ENCODE results near the gene ENKUR. TPM values are rescaled to one million over a fixed set of nuclear protein-coding genes. Genes with fewer than 3 reads are reported as not detected.
"Not testable (repeated sequence)": the region's sequence is repeated elsewhere in the genome, so short reads cannot be mapped to it uniquely, and the experiment has no call there.

The ENKUR gene
- total RNA-seq, 2 experiments from 2014 or later: not detected

DNA sequence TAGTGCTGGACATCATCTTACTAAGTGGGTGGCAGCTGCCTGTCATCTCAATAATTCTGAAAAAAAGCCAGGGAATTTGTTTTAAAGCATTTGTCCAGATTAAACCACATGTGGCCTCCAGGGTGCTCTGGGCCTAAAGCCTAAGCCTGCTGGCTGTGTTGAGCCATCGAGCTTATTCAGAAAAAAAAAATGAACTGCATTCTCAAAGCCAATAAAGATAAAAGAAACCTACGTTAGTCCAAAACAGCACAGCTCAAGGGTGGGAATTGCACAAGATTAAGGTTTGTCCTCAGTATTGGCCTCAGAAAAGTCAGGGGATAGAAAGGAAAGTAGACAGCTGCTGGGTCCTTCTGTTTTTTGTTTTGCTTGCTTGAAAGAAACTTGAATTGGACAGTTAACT lies 41.0 kb downstream of the ENKUR start:
- H3K4me3 Mint-ChIP-seq: no peak overlapping the region
- intact Hi-C loops (cut with micrococcal nuclease): no loop called here
- CTCF ChIA-PET: interaction anchor here (1.3 to 1.5 kb wide), 2 partner anchors 12 to 15 kb away, joined by 3 to 4 read pairs; no protein-coding TSS in a partner anchor
- no peaks in the 10 kb centered on the region for H3K9me3 Mint-ChIP-seq
- H3K27ac Mint-ChIP-seq: no peak overlapping the region
- DNase-seq (no peak), ATAC-seq (no peak)
- peaks cover 2% of the 10 kb centered on the region for H3K4me1 Mint-ChIP-seq (ENCODE audit: low read depth)
- peaks cover 1% of the 10 kb centered on the region for H3K27me3 Mint-ChIP-seq
- POLR2A ChIA-PET: interaction anchor here (0.6 kb wide), 1 partner anchor 13 kb away, joined by 3 read pairs; no protein-coding TSS in a partner anchor
- no peaks in the 10 kb centered on the region for H3K36me3 Mint-ChIP-seq (ENCODE audit: low read depth)
- TF ChIP-seq, protein P1, sequence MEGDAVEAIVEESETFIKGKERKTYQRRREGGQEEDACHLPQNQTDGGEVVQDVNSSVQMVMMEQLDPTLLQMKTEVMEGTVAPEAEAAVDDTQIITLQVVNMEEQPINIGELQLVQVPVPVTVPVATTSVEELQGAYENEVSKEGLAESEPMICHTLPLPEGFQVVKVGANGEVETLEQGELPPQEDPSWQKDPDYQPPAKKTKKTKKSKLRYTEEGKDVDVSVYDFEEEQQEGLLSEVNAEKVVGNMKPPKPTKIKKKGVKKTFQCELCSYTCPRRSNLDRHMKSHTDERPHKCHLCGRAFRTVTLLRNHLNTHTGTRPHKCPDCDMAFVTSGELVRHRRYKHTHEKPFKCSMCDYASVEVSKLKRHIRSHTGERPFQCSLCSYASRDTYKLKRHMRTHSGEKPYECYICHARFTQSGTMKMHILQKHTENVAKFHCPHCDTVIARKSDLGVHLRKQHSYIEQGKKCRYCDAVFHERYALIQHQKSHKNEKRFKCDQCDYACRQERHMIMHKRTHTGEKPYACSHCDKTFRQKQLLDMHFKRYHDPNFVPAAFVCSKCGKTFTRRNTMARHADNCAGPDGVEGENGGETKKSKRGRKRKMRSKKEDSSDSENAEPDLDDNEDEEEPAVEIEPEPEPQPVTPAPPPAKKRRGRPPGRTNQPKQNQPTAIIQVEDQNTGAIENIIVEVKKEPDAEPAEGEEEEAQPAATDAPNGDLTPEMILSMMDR (IDR thresholded peaks at IDR 0.05): no peak

DNA sequence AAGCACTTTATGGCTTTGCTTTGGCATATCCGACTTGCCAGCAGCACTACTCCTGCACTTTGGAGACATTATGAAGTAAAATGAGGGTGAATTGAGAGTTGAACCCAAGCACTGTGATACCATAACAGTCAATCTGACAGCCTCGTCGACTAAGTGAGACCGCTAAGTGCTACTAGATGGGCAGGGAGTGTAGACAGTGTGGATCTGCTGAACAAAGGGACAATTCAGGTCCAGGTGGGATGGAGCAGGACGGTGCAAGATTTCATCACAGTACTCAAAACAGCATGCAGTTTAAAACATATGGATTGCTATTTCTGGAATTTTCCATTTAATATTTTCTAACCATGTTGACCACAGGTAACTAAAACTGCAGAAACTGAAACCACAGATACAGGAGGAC lies 42.8 kb downstream of the ENKUR start:
- Mint-ChIP-seq H3K27me3 (no peaks in the 10 kb centered on the region), H3K4me1 (ENCODE audit: low read depth) (no peaks in the 10 kb centered on the region), H3K9me3 (no peaks in the 10 kb centered on the region), H3K27ac (no peak overlapping the region), H3K36me3 (ENCODE audit: low read depth) (no peaks in the 10 kb centered on the region), H3K4me3 (no peak overlapping the region)
- POLR2A ChIA-PET: no interaction called here
- ATAC-seq (no peak), DNase-seq (no peak)
- CTCF ChIA-PET: no interaction called here
- TF ChIP-seq, protein P1 (IDR thresholded peaks at IDR 0.05): no peak
- intact Hi-C loops (cut with micrococcal nuclease): no loop called here

DNA sequence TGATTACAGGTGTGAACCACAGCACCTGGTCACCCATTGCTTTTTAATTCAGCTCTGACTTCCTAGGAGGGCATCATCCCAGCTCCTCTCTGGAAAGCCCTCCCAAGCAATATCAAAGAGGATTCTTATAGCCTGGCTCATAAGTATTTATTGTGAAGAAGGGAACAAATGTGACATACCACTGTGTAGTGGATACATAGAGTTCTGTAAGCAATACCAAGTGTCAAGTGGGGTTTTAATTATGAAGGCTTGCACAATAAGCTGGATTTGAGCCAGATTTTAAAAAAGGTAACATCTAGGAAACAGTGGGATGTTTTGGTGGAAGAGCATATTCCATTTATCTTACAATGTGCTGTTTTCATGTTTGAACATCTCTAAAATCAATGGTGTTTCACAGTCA lies 44.6 kb downstream of the ENKUR start:
- Mint-ChIP-seq H3K27me3 (no peaks in the 10 kb centered on the region), H3K36me3 (ENCODE audit: low read depth) (no peaks in the 10 kb centered on the region), H3K4me1 (ENCODE audit: low read depth) (no peaks in the 10 kb centered on the region), H3K27ac (no peak overlapping the region), H3K4me3 (no peak overlapping the region), H3K9me3 (no peaks in the 10 kb centered on the region)
- no peak for ATAC-seq
- no peak for DNase-seq
- ChIA-PET POLR2A (no interaction called here), CTCF (no interaction called here)
- intact Hi-C loops (cut with micrococcal nuclease): no loop called here
- TF ChIP-seq, protein P1 (IDR thresholded peaks at IDR 0.05): no peak

DNA sequence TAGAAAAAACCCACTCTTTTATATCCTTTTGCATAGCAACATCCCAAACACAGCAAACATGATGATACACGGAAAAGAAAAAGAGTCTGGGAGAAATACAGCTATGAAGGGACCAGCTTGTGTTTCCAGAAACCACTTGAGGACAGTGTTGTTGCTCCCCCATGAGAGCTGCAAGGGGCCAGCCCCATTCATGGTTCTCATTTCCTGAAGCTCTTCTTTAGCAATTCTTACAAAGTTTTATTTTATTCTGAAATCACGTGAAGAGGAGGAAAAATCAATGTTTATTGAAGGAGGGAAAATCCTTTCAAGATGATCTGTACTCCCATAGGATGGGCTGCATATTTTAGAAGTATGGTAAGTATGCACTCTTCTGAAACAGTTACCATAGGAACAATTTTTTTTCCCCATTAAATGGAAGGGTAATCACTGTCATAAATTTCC lies 46.1 kb downstream of the ENKUR start:
- no peaks in the 10 kb centered on the region for H3K27me3 Mint-ChIP-seq
- no peak overlapping the region for H3K27ac Mint-ChIP-seq
- intact Hi-C loops (cut with micrococcal nuclease): no loop called here
- CTCF ChIA-PET: interaction anchor here (0.9 to 1.1 kb wide), 3 partner anchors 16 to 326 kb away, joined by 3 to 4 read pairs (median 3); no protein-coding TSS in a partner anchor
- TF ChIP-seq, protein P1 (IDR thresholded peaks at IDR 0.05): no peak
- H3K4me1 Mint-ChIP-seq (ENCODE audit: low read depth): no peaks in the 10 kb centered on the region
- H3K9me3 Mint-ChIP-seq: no peaks in the 10 kb centered on the region
- POLR2A ChIA-PET: no interaction called here
- DNase-seq (no peak), ATAC-seq (no peak)
- H3K36me3 Mint-ChIP-seq (ENCODE audit: low read depth): no peaks in the 10 kb centered on the region
- no peak overlapping the region for H3K4me3 Mint-ChIP-seq

DNA sequence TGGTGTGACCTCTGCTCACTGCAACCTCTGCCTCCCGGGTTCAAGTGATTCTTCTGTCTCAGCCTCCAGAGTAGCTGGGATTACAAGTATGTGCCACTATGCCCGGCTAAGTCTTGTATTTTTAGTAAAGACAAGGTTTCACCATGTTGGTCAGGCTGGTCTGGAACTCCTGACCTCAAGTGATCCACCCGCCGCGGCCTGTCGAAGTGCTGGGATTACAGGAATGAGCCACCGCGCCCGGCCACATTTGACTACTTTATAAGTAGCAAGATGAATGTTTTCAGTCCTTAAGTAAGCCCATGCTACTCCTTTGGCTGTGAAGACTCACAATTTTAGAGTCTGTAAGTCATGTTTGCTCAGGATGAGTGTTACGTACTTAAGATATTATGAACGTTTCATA lies 47.0 kb downstream of the ENKUR start:
- H3K36me3 Mint-ChIP-seq (ENCODE audit: low read depth); H3K4me1 Mint-ChIP-seq (ENCODE audit: low read depth); H3K9me3 Mint-ChIP-seq; H3K27me3 Mint-ChIP-seq; intact Hi-C loops (cut with micrococcal nuclease); H3K4me3 Mint-ChIP-seq; ATAC-seq; DNase-seq; H3K27ac Mint-ChIP-seq: not testable (repeated sequence)
- ChIA-PET POLR2A (interaction anchor here (1.0 kb wide), 1 partner anchor 151 kb away, joined by 3 read pairs; no protein-coding TSS in a partner anchor), CTCF (interaction anchor here (0.9 to 1.1 kb wide), 2 partner anchors 103 to 326 kb away, joined by 3 read pairs; no protein-coding TSS in a partner anchor)

All from activated CD8-positive, alpha-beta T cell treated with anti-CD3 and anti-CD28 coated beads for 36 hours (primary cell).